ENCODE data around the gene PTTG1IP.
"Not testable (repeated sequence)": the region's sequence is repeated elsewhere in the genome, so short reads cannot be mapped to it uniquely, and the experiment has no call there.

Gene PTTG1IP

DNA sequence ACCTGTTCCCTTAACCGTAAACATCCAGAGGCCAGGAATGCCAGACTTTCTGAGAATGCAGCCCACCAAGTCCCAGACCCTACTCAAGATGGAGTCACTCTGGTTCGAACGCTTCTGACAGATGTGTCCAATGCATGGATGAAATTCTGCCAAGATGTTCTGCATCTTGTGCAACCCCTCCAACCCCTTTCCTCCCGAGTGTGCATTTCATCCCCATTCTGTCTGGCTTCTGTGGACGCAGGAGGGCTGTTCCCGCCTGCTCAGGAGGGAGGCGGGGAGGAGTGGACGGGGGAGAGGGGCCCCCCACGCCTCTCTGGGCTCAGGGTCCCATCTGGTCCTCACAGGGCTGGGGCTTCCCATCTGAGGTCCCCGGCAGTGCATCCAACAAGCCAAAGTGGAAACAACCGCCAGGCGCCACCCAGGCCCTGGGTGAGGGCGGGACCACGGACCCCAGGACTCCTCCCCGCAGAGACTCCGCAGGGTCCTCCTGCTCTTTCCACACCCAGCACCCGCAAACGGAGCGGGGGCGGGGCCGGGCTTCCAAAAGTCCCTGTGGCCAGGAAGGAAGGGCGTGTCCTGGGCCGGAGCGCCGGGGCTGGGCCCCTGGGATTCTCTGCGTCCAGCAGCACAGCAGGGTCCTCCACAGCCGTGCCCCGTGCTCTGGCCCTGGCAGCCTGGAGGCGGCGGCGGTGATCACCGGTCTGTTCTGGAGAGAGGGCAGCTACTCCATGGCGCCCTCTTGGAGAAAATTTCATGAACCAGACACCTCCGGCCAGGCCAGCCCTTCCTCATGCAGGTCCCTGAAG lies 27.9 kb downstream of the PTTG1IP start:
- peak; percentile 24 to 64 for DNase-seq (ENCODE audit: low read depth in 2 of 2)

DNA sequence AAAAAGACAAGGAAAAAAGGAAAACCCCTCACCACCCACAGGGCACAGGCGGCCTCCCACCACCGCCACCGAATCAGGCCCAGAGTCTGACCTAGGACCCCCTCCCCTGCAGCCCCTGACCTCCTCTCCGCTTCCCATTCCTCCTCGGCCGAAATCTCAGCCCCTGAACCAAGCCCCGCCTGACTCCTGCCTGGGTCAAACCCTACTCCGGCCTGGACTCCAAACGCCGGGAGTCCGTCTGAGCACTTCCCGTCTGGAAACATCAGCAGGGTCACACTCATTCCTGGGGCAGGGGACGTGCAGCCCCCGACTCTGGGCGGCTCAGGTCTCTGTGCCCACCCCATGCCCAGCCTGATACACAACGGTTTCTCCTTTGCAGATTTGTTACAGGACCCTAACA lies 29.2 kb downstream of the PTTG1IP start:
- no peak for DNase-seq (ENCODE audit: low read depth in 2 of 2)

DNA sequence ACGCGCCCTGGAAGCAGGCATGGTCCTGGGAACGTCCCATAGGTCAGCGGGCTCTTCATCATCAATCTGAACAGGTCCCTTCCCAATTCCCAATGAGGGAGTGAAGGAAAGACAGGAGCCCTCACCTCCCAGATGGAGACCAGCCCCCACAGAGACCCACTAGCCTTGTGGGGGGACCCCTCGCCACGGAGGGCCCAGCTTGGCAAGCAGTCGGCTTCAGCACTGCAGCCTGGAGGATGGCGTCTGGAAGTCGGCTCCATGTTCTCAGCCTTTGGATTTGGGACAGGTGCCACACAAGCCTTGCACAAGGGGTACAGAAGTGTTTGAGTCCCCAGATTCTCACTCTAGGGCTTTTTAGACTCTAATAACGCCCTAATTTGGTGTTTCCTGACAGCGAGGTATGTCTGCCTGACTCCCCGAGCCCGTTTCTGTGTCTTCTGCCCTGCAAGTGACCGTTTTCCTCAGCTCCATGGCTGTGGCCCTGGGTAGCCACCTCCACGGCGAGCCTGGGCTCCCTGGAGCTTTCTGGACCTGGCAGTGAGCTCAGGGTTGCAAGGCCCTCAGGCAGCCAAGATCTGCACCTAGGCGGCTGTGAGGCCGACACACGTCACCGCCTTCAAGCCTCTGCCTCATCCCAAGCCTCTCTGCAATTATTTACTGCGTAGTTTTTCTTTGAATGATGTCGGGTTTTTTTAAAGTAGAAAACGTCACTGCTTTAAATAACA lies 30.6 kb downstream of the PTTG1IP start:
- DNase-seq (ENCODE audit: low read depth in 2 of 2): no peak

DNA sequence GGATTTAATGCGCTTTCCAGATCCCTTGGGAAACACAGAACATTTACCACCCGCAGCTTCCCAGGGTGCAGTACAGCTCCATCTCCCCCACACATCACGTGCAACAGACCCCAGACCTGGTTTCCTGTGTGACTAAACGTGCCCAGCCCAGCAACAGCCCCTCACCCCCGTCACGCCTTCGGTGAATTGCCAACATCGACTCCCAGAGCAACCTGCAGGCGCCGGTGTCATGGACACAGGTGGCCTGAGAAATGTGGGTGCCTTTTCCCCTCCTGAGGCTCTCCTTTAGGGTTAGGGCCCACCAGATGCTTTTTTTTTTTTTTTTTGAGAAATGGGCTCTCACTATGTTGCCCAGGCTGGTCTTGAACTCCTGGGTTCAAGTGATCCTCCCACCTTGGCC lies 31.4 kb downstream of the PTTG1IP start:
- no peak for DNase-seq (ENCODE audit: low read depth in 2 of 2)

DNA sequence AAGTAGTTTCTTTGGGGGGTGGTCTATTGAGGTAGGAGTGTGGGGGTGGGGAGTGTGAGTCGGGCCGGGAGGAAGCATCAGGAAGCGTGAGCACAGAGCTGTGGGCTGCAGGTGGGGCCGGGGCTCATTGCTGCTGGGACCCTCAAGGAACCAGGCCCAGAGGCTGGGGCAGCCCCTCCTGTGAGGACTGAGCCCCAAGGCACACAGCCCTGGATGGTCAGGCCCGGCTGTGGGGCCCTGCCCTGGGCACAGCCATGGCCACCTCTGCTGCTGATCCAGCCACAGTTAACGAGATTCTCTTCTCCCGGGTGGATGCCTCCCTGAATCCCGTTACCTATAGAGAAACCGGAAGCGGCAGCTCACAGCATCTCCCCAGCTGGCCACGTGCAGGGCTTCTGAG lies 32.7 kb downstream of the PTTG1IP start:
- no peak for DNase-seq (ENCODE audit: low read depth in 2 of 2)

DNA sequence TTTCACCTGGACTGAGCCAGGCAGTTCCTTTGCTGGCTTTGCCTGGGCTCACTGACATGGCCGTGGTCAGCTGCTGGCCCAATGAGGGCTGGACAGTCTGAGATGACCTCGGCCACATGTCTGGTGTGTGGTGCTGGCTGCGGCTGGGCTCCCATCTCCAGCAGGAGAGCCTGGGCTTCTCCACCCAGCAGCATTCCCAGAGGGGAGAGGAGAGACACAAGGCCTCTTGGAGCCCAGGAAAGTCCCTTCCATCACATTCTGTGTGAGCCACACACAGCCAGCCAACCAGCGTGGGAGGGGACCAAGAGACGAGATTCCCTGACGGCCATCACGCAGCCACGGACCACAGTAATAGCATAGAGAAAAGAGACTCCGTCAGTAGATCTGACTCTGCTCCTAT lies 34.5 kb downstream of the PTTG1IP start:
- no peak for DNase-seq (ENCODE audit: low read depth in 2 of 2)

DNA sequence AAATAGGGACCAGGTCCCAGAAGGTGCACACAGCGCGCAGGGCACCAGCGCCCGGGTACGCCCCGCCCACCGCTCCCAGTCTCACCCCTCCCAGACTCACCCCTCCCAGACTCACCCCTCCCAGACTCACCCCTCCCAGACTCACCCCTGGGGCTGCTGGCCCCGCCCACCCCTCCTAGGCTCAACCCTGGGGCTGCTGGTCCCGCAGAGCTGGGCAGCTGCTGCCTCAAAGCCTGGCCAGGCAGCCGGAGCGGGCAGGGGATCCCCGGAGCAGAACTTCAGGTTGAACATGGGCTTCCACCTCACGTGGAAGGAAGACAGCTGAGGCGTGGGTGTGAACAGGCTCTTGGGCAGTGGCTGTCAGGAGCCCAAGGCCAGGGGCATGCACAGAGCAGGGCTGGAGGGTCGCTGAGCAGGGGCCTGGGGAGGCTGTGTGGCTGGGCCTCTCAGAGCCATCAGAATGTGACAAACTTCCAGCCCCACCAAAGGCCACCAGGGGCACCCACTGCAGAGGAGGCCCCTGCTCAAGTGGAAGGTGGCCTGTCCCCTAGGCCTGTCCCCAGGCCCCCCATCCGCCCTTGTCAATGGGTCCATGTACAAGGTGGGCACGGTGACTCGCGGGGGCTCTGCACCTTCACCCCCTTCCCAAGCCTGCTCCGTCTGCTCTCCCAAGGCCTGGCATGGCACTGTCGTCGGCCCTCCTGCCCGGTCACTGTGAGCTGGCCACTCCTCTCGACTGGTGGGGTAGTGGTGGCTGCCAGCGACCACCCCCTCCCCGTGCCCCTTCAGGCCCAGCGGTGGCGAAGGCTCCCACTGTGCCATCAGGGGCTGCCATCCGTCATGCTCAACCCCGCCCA lies 35.2 kb downstream of the PTTG1IP start:
- DNase-seq (ENCODE audit: low read depth in 2 of 2): no peak

DNA sequence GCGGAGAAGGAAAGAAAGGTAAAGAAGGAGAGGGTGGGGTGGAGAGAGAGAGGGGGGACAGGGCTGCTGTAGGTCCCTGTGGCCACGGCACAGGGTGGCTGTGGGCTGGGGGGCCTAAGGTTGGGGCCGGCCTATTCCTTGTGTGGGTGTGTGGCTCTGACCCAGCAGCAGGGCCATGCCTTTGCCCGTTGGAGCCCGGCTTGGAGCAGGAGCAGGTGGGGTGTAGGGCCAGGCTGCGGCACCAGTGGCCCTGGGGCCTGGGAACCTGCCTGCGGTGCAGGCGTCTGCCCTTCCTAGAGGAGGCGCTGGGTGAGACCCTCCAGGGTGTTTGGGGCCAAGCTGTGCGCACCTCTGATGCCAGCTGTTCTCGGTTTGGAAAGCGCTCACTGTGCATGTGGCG lies 36.0 kb downstream of the PTTG1IP start:
- no peak for DNase-seq (ENCODE audit: low read depth in 2 of 2)

DNA sequence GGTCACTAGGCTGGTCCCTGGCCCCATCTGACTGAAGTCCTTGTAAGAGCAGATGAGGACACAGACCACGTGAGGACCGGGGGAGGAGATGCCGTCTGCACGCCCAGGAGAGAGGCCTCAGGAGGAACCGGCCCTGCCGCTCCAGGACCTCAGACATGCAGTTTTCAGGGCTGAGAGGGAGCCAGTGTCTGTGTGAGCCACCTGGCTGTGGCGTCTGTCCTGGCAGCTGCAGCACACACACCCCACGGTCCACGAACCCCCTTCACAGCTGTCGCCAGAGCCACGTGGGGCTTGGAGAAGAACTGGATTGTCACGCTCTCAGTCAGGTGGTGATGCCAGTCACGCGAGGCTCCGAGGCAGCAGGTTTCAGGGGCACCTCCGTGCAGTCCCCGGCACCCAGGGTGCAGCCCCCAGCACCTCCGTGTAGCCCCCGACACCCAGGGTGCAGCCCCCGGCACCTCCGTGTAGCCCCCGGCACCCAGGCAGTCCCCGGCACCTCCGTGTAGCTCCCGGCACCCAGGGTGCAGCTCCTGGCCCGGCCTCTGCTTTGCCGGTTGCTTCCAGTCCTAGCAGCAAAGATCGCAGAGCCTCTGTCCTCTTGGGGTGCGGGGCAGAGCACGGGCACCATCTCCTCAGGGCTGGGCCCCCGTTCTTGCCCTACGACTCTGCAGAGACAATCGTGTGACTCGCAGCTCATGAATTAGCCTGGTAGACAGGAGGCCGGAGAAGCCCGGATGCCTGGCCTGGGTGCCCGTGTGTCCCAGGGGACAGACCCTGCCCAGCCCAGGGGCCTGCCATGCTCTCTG lies 36.6 kb downstream of the PTTG1IP start:
- DNase-seq (ENCODE audit: low read depth in 2 of 2): no peak

DNA sequence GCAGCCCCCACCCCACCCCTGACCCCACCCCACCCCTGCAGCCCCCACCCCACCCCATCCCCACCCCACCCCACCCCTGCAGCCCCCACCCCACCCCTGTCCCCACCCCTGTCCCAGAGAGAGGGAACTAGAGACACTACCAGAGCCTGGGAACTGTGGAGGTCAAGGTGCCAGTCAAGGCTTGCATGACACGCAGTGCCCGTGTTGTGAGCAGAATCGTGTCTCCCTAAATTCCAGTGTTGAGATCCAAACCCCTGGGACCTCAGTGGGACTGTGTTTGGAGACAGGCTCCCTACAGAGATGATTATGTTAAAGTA lies 37.2 kb downstream of the PTTG1IP start:
- no peak for DNase-seq (ENCODE audit: low read depth in 2 of 2)

DNA sequence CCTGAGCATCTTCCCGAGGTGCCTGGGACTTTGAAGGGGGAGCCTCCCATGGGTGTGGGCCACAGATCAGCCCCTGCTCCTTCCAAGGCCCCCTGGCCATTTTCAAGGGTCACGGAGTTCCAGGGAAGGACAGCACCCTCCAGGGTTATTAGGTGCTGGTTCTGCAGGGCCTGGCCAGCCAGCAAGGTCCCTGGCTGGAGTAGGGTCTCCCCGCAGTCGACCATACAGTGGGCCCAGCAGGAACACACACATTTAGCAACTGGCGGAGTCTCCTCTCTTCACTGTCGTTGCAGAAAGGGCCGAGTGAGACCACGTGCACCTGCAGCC lies 37.9 kb downstream of the PTTG1IP start:
- DNase-seq (ENCODE audit: low read depth in 2 of 2): no peak

DNA sequence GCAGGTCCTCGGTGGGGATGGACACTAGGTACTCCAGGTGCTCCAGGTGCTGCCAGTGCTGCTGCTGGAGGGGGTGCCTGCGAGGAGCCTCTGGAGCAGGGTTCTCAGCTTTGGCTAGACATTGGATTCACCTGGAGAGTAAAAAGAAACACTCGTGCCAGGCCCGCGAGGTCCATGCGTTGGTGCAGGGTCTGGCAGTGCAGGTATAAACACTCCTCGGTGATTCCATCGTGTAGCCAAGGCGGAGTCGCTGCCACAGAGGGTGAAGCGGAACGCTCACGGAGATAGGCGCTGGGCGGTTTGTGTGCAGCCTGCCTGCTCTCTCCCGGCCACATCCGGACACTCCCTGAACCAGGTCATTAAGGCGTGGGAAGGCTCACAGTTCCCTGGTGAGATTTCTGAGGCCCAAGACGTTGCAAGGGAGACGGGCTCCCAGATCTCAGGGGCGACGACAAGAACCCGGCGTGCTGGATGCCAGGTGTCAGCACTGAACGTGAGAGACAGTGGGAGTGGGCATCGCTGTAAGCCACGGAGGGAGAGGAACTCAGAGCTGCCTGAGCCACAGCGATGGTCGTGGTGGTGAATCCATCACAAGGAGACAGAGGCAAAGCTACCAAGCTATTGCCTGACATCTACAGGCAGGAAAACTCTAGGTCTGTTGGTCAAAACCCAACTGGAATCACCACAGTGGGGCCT lies 38.4 kb downstream of the PTTG1IP start:
- DNase-seq (ENCODE audit: low read depth in 2 of 2): no peak

DNA sequence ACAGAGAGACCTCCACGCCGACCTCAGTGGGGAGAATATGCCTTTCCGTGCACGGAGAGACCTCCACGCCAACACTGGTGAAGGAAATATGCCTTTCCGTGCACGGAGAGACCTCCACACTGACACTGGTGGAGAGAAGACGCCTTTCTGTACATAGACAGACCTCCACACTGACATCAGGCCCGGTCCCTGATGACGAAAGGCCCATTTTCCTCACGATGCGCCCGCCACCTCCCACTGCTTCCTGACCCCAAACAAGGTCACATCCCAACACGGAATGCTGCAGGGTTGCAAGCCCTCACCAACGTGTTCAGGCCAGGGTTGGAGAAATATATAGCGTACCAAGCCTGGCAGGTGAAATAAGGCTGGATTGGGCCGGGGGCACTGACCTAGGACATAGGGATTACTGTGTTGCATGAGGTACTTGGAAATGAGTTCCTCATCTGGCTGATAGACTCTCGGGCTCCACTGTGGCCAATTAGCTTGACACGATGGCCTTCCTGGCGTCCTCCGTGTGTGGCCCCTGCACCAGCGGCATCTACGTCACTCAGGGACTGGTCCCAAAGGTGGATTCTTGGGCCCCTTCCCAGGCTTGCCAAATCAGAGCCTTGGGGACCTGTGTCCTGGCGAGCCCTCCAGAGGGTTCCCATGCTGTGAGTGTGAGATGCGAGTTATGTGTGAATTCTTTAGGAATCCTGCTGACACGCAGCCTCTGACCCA lies 39.1 kb downstream of the PTTG1IP start:
- DNase-seq (ENCODE audit: low read depth in 2 of 2): no peak

DNA sequence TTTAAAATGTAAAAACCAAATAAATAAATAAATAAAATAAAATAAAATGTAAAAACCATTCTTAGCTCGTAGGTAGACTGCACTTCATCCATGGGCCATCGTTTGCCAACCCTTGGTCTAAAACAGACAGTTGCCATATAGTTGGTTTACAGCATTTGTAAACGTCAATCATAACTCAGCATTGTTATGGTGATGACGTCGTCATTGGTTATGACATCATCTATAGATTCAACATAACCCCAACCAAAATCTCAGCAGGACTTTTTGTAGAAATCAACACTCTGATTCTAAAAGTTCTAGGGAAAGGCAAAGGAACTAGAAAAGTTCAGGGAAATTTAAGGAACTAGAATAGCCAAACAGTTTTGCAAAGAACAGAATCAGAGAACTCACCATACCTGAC lies 39.8 kb downstream of the PTTG1IP start:
- no peak for DNase-seq (ENCODE audit: low read depth in 2 of 2)

DNA sequence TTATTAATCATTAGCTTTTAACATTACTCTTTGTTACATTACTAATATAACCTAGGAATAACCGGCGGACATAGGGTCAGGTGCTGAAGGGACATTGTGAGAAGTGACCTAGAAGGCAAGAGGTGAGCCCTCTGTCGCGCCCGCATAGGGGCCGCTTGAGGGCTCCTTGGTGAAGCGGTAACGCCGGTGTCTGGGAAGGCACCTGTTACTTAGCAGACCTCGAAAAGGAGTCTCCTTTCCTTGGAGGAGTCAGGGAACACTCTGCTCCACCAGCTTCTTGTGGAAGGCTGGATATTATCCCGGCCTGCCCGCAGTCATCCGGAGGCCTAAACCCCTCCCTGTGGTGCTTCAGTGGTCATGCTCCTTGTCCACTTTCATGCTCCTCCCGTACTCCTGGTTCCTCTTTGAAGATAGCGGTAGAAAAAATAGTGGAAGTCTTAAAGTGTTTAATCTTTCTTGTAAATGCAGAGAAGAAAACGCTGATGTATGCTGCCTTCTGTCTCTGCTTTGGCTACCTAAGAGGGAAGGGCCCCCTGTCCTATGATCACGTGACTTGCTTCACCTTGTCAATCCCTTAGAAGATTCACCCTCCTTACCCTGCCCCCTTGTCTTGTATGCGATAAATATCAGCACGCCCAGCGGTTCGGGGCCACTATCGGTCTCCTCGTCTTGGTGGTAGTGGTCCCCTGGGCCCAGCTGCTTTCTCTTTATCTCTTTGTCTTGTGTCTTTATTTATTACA lies 40.8 kb downstream of the PTTG1IP start:
- DNase-seq (ENCODE audit: low read depth in 2 of 2): not testable (repeated sequence)

DNA sequence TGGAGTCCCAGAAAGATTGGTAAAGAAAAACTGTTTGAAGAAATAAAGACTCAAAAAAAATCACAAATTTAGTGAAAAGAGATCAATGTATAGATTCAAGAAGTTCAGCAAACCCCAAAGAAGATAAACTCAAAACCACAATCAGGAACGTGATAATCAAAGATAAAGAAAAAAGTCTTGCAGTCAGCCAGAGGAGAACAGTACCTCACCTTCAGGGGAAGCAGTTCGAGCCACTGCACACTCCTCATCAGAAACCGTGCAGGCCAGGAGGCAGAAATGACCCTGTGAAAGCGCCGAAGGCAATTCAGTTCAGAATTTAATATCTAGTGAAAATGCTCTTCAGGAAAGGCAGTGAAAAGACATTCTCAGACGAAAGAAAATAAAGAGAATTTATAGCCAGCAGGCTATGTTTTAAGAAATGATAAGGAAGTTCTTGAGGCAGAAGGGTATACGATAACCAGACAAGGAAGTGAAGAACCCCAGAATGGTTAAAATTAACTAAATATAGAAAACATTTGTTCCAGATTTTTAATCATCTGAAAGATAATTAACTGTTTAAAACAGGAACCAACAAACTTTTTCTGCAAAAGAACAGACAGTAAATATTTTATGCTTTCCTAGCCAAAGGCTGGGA lies 42.1 kb downstream of the PTTG1IP start:
- no peak for DNase-seq (ENCODE audit: low read depth in 2 of 2)

DNA sequence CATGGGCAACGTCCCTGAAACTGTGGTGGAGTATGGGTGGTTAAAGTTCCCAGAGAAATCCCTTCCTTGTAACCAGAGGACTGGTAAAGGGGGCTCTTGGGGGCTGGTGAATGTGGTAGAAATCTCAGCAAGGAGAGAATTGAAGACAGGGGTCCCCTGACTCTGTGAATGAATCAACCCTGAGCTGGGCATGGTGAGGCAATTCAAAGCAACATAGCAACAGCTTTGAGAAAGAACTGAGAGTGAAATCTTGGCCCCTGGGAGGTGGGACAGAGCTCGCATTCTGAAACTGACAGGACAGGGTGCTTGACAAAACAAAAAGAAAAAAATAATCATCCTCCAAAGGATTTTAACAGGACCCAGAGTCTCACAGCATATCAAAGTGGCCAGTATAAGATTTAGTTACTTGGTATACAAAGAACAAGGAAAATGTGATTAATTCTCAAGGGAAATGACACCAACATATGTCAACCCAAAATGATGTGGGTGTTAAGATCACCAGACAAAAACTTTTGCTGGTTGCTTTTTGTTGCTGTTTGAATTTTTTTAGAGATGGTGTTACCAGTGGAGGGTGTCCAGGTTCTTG lies 43.9 kb downstream of the PTTG1IP start:
- DNase-seq (ENCODE audit: low read depth in 2 of 2): no peak

DNA sequence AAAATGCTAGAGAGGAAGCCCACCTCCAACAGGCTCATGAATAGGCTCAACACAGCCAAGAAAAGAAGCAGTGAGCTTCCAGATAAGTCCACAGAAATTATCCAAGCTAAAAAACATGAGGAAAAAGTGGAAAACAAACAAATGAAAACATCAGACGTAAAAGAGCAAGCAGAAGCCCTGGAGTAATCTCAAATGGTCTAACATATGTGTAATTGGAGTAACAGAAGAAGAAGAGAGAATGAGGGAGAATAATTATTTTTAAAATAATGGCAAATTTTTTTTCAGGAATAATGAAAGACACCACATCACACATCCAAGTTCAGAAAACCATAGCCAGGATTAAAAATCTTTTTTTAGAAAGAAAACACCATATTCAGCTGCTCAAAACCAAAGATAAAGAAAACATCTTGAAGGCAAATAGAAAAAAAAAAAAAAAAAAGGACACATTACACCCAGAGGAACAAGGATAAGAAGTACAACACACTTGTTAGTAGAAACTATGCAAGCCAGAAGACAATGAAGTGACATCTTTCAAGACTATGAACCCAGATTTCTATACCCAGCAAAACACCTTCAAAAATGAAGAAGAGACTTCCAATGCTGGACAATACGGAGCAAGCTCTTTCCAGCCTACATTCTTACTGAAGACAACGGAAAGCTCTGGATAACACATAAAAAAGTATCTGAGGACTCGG lies 45.0 kb downstream of the PTTG1IP start:
- no peak for DNase-seq (ENCODE audit: low read depth in 2 of 2)

All from activated CD4-positive, alpha-beta T cell treated with anti-CD3 and anti-CD28 coated beads for 24 hours (primary cell).